Measurements from ENCODE around the gene IL34.
"Not testable (repeated sequence)": the region's sequence is repeated elsewhere in the genome, so short reads cannot be mapped to it uniquely, and the experiment has no call there.

DNA sequence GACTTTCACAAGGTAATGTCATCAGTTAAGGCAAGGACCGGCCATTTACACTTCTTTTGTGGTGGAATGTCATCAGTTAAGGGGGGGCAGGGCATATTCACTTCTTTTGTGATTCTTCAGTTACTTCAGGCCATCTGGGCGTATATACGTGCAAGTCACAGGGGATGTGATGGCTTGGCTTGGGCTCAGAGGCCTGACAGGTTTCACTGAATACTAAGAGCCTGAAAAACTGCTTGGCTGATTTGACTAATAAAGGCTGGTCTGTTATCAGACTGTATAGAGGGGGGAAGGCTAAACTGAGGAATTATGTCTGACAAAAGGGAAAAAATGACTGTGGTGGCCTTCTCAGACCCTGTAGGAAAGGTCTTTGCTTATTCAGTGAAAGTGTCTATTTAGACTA lies 24.5 kb upstream of the IL34 start:
- TF ChIP-seq, protein P1, sequence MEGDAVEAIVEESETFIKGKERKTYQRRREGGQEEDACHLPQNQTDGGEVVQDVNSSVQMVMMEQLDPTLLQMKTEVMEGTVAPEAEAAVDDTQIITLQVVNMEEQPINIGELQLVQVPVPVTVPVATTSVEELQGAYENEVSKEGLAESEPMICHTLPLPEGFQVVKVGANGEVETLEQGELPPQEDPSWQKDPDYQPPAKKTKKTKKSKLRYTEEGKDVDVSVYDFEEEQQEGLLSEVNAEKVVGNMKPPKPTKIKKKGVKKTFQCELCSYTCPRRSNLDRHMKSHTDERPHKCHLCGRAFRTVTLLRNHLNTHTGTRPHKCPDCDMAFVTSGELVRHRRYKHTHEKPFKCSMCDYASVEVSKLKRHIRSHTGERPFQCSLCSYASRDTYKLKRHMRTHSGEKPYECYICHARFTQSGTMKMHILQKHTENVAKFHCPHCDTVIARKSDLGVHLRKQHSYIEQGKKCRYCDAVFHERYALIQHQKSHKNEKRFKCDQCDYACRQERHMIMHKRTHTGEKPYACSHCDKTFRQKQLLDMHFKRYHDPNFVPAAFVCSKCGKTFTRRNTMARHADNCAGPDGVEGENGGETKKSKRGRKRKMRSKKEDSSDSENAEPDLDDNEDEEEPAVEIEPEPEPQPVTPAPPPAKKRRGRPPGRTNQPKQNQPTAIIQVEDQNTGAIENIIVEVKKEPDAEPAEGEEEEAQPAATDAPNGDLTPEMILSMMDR (IDR thresholded peaks at IDR 0.05): not testable (repeated sequence)
- not testable (repeated sequence) for TF ChIP-seq POLR2A (IDR thresholded peaks at IDR 0.05)
